Measurements from ENCODE around the gene ASB6. TPM values are rescaled to one million over a fixed set of nuclear protein-coding genes. Genes with fewer than 3 reads are reported as not detected.

The ASB6 gene
- total RNA-seq, 1 experiment from 2014 or later: 21.0 TPM

DNA sequence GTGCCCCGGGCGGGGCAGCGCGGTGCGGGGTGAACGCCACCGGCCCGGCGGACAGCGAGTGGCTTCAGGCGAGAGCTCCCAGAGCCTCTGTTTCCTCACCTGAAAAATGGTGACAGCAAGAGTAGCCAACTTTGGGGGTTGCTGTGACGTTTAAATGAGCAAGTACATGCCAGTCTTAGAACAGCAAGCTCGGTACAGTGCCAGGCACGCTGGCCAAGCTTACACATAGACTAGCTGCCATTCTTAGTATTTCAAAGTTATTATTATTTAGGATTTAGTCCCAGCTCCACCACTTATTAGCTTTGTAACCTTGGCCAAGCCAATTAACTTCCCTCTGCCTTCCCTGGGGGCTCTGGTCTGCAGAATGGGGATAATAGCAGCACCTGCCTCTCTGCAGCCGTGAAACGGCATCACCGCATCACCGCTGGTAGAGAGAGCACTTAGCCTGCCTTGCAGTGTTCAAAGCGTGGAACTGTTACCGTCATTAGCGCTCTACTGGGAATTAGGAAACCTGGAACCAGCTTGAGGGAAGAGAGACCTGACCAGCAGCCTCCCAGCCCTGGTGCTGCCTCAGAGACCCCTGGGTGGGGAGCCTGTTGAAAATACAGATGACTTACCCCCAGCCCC lies 21.2 kb downstream of the ASB6 start, which contains the start of gene C9orf50:
TSS of gene C9orf50 (minus strand) at position 433 of the 627 bp plus-strand sequence. CDS start 527 bp downstream, outside the sequence.
- no CpG with 5 or more reads among the region's 21 CpGs for WGBS (ENCODE audit: extremely low coverage, insufficient read length, low lambda C conversion rate)
- no peak within 1 kb of the TSS for H2BK12ac ChIP-seq (ENCODE audit: insufficient read length, low read depth, low read length)
- Mint-ChIP-seq H3K27ac (no peak within 1 kb of the TSS), H3K4me1 (peaks cover 13 to 16% of the 10 kb centered on the region in 2 experiments), H3K4me3 (peak within 1 kb of the TSS; percentile 54 to 75), H3K36me3 (ENCODE audit: insufficient read depth in 1 of 3, low read depth in 3 of 3) (no peaks in the 10 kb centered on the region; a peak in 2 of 7 replicates), H3K9me3 (peaks cover 0 to 7% of the 10 kb centered on the region in 2 experiments; a peak in 3 of 5 replicates), H3K27me3 (ENCODE audit: low read depth) (peaks cover 54% of the 10 kb centered on the region)
- no peak within 1 kb of the TSS for H3K9ac ChIP-seq (ENCODE audit: extremely low read depth, insufficient read length, low read length)
- peaks cover 22% of the 10 kb centered on the region for H3K27me3 ChIP-seq (ENCODE audit: insufficient read depth, low read length)
- H3K4me2 ChIP-seq (ENCODE audit: insufficient read depth, insufficient read length, low read length): peak within 1 kb of the TSS; percentile 51
- H2BK20ac ChIP-seq (ENCODE audit: low read depth, low read length, poor library complexity, severe bottlenecking): no peak within 1 kb of the TSS
- H3K4ac ChIP-seq (ENCODE audit: low read depth, low read length): no peak within 1 kb of the TSS
- H3K4me1 ChIP-seq (ENCODE audit: insufficient read depth, low read length): 0 out of 2 replicates have a peak, but pooled peaks cover 2% of the 10 kb centered on the region
- no peak within 1 kb of the TSS for H3K23ac ChIP-seq (ENCODE audit: insufficient read length, low read depth, low read length)
- H3T11ph ChIP-seq (ENCODE audit: low read length): no peak within 1 kb of the TSS
- H3K79me2 ChIP-seq (ENCODE audit: insufficient read depth, low read length): no peaks in the 10 kb centered on the region
- no peak within 1 kb of the TSS for H2AFZ ChIP-seq (ENCODE audit: low read length)
- H2AK5ac ChIP-seq (ENCODE audit: insufficient read length, low read length): no peak within 1 kb of the TSS
- H2BK15ac ChIP-seq (ENCODE audit: low read depth, low read length): no peak within 1 kb of the TSS
- H3K18ac ChIP-seq (ENCODE audit: insufficient read length, low read depth, low read length): no peak within 1 kb of the TSS
- no peak within 1 kb of the TSS for H2BK120ac ChIP-seq (ENCODE audit: low read depth, low read length, poor library complexity, severe bottlenecking)
- H3K79me1 ChIP-seq (ENCODE audit: insufficient read depth, low read depth, low read length, poor library complexity, severe bottlenecking): no peaks in the 10 kb centered on the region
- H4K91ac ChIP-seq (ENCODE audit: insufficient read length, low read depth, low read length): no peak within 1 kb of the TSS
- H4K20me1 ChIP-seq (ENCODE audit: control insufficient read depth, insufficient read depth, insufficient read length): no peaks in the 10 kb centered on the region
- H3K56ac ChIP-seq (ENCODE audit: insufficient read length, low read depth, low read length): no peak within 1 kb of the TSS
- no peak within 1 kb of the TSS for H2BK5ac ChIP-seq (ENCODE audit: insufficient read length, low read length)
- H3K23me2 ChIP-seq (ENCODE audit: insufficient read length, low read depth, low read length, poor library complexity, severe bottlenecking): peaks cover 7% of the 10 kb centered on the region
- TF ChIP-seq, protein P1, sequence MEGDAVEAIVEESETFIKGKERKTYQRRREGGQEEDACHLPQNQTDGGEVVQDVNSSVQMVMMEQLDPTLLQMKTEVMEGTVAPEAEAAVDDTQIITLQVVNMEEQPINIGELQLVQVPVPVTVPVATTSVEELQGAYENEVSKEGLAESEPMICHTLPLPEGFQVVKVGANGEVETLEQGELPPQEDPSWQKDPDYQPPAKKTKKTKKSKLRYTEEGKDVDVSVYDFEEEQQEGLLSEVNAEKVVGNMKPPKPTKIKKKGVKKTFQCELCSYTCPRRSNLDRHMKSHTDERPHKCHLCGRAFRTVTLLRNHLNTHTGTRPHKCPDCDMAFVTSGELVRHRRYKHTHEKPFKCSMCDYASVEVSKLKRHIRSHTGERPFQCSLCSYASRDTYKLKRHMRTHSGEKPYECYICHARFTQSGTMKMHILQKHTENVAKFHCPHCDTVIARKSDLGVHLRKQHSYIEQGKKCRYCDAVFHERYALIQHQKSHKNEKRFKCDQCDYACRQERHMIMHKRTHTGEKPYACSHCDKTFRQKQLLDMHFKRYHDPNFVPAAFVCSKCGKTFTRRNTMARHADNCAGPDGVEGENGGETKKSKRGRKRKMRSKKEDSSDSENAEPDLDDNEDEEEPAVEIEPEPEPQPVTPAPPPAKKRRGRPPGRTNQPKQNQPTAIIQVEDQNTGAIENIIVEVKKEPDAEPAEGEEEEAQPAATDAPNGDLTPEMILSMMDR (conservative IDR thresholded peaks at IDR 0.05): no peak
- no peaks in the 10 kb centered on the region for H3K9me3 ChIP-seq (ENCODE audit: control insufficient read depth, low read depth, low read length)
- H4K8ac ChIP-seq (replicated peaks; ENCODE audit: insufficient read length, low read depth, low read length): no peak within 1 kb of the TSS
- no peak within 1 kb of the TSS for H4K5ac ChIP-seq (ENCODE audit: insufficient read length, low read depth, low read length)
- DNase-seq: no peak
- H3K27ac ChIP-seq (ENCODE audit: insufficient read length, low read depth, low read length): no peak within 1 kb of the TSS
- no peak within 1 kb of the TSS; the same call in 1 of the 2 replicates for H3K14ac ChIP-seq (ENCODE audit: insufficient read depth, low read length)

Data from H9 (cell line).